Epithelial cell of proximal tubule (primary cell): ENCODE measurements around the gene USP6NL. TPM values are rescaled to one million over a fixed set of nuclear protein-coding genes. Genes with fewer than 3 reads are reported as not detected.

Experiments used
- DNase-seq: peaks from one replicate; pipeline ENCODE4 v3.0.0-alpha.2; 2011; ENCODE audit warnings: low read depth
- H3K4me3 ChIP-seq: 2 replicates; pipeline ENCODE4 v1.5.1; 2011; ENCODE audit warnings: low read depth, mild to moderate bottlenecking, low read length
- total RNA-seq: library from RNA; depleted of rRNA; stranded (reverse); fragments of >200 nt; gene quantifications from 2 replicates; pipeline ENCODE4 v1.2.3, GENCODE V29; 2015
- TF ChIP-seq, protein P1 (sequence below): conservative IDR thresholded peaks from 2 replicates; pipeline ENCODE4 v1.5.1; 2012; ENCODE audit warnings: low read depth, mild to moderate bottlenecking, low read length

USP6NL gene
- total RNA-seq, 1 donor from 2014 or later: 14.7 TPM

DNA sequence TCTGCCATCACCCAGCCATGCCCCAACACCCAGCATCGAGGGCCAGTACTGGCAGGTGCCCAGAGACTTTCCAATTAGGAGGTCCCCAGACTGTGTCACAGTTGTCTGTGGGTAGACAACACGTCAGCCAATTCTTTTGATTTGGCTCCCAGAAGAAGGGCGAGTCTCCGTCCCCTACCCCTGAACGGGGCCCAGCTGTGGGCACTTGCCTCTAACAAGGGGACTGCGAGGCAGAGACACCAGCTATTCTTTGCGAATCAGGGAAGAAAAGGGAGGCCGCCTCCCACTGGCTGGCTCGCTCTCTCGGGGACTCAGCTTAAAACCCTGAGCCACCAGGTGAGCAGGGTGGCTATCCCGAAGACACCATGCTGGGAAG is 167.3 kb downstream of the USP6NL start:
- TF ChIP-seq, protein P1, sequence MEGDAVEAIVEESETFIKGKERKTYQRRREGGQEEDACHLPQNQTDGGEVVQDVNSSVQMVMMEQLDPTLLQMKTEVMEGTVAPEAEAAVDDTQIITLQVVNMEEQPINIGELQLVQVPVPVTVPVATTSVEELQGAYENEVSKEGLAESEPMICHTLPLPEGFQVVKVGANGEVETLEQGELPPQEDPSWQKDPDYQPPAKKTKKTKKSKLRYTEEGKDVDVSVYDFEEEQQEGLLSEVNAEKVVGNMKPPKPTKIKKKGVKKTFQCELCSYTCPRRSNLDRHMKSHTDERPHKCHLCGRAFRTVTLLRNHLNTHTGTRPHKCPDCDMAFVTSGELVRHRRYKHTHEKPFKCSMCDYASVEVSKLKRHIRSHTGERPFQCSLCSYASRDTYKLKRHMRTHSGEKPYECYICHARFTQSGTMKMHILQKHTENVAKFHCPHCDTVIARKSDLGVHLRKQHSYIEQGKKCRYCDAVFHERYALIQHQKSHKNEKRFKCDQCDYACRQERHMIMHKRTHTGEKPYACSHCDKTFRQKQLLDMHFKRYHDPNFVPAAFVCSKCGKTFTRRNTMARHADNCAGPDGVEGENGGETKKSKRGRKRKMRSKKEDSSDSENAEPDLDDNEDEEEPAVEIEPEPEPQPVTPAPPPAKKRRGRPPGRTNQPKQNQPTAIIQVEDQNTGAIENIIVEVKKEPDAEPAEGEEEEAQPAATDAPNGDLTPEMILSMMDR: no peak
- H3K4me3 ChIP-seq: no peak overlapping the region
- DNase-seq: no peak

DNA sequence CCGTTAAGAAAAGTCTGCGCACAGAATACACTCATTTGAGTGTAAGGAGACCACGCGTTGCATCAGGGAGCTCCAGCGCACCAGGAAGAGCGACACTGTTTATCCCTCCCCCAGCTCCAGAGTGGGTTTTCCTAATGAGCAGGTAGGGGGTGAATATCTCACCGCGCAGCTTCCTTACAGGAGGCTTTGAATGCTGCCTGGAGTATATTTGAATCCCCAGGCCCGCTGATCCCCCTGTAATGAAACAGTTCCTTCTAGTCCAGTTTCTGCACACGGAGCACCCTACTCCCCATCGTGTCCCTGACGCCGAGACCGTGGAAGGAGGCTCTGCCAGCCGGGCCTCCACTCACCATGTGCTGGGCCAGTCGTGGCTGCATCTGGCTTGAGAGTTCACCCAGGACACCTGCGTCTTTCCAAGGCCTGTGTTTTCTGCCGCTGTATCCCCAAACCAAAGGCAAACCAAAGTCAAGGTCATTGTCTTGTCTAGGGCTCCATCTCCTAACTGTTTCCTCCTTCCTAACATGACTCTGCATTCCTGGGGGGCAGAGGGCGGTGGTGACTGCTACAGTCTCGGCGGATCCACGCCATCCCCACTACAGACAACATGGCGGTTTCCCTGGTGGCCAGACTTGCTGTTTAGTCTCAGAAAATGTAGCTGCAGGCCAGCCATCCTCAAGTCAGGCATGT is 167.8 kb downstream of the USP6NL start:
- TF ChIP-seq, protein P1: no peak
- no peak overlapping the region for H3K4me3 ChIP-seq
- DNase-seq: no peak

DNA sequence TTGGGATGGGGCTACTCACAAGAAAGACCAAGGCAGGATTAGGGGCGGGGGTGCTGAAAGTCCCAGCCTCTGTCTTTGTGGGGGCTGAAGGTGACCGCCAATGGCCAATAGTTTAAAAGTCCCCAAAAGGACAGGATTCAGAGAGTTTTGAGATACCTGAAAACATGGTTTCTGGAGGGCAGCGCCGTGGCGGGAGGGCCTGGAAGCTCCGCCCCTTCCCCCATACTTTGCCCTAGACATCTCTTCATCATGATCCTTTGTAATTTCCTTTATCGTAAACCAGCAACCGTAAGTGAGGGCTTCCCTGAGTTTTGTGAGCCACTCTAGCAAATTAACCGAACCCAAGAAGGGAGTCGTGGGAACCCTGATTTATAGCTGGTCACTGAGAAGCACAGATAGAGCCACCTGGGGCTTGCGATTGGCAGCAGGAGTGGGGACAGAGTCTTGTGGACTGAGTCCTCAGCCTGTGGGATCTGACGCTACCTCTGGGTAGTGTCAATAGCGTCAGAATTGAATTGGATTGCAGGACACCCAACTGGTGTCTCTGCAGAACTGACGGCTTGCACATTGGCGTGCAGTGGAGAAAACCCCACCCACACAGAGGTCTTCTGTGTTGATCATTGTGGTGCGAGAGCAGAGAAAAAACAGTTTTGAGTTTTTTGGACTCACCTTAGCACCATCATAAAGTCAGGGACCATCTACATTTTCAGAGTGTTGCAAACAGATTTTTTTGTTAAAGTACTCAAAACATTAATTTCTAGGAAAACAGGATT is 169.3 kb downstream of the USP6NL start:
- TF ChIP-seq, protein P1: no peak
- DNase-seq: no peak

DNA sequence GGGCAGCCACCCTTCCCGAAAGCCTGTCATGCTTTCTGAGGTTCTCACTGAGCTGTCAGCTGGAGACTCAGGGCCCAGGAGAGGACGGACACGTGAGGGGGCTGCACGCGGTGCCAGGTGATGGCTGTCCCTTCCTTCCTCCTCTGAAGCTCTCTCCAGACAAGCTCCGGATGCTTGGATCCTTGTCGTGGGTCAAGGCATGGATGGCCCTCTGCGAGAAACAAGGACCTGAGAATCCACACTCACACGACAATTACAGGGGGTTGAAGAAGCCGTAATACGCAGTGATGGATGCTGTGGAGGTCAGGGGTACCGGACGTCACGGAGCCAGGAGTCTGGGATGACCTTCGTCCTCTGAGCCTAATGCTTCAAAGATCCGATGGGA is 170.3 kb downstream of the USP6NL start:
- TF ChIP-seq, protein P1: no peak
- DNase-seq: no peak
- no peak overlapping the region for H3K4me3 ChIP-seq

More for the DNA sequence above, 169.3 kb downstream of the USP6NL start:
- no peak overlapping the region for H3K4me3 ChIP-seq

DNA sequence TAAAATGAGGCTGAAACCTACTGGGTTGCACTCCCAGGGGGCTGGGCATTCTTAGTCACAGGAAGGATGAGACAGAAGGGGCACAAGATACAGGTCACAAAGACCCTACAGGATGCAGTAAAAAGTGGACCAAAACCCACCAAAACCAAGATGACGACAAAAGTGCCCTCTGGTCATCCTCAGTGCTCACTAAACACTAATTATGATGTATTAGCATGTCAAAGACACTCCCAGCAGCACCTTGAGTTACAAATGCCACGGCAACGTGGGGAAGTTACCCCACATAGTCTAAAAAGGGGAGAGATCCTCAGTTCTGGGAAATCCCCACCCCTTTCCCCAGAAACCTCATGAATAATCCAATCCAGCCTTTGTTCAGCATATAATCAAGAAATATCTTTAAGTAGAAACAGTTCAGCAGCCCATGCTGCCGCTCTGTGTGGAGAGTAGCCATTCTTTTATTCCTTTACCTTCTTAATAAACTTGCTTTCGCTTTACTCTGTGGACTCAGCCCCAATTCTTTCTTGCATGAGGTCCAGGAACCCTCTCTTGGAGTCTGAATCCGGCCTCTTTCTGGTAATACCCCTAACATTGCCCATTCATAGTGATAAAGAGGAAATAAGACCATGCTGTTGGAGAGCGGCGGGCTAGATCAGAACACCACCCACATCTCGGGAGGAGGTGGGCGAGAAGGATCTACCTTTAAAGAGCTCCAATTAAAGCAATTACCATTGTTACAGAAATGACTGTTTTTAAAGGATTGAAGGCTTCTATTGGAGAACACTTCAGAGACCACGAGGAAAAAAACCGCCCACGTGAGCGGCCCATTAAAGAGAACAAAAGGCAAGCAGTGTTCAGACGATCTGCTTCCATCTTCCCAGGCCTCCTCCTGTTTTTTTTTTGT is 170.9 kb downstream of the USP6NL start:
- TF ChIP-seq, protein P1: no peak
- no peak overlapping the region for H3K4me3 ChIP-seq
- DNase-seq: no peak

DNA sequence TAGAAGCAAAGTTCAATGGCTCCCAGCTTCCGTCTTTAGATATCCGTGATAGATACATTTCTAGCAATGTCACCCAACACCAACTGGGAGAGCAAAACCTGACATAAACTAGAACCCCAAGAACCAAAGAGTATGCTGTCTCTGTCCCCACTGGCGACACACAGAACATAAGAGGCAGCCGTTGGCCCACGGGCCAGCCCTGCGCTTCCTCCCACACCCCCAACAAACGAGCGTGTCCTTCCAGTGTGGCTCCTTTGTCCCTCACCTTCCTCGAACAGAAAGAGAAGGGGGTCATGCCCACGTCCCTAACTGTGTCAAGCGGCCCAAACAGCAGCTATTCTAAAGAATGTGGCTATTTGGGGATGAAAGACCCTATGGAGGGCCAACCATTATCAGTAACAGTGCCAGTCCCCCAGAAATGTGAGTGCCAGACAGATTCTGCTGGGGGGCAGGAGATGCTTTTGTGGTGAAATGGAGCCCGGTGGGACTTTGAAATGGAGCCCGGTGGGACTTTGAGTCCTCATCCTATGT is 171.9 kb downstream of the USP6NL start:
- no peak for DNase-seq
- TF ChIP-seq, protein P1: no peak
- H3K4me3 ChIP-seq: no peak overlapping the region
